NT2/D1 (cell line): Measurements from ENCODE around the gene CANX.

Experiments
- SUZ12 ChIP-seq: IDR thresholded peaks from 2 replicates; pipeline ENCODE4 v1.6.1; 2011; ENCODE audit not compliant: insufficient read length, insufficient read depth; ENCODE audit errors: extremely low read depth
- YY1 ChIP-seq: IDR thresholded peaks from 2 replicates; pipeline ENCODE4 v1.6.1; 2011; ENCODE audit not compliant: insufficient read length, insufficient read depth
- ZNF274 ChIP-seq: IDR thresholded peaks from 2 replicates; pipeline ENCODE4 v1.6.1; 2011; ENCODE audit warnings: mild to moderate bottlenecking, low read depth, low read length

GRCh38 chr5:179759581-179760551 lies 61.1 kb downstream of the CANX start:
- TF ChIP-seq ZNF274 (no peak), YY1 (no peak), SUZ12 (no peak)
